Measurements from ENCODE around the gene TIPARP.

GRCh38 chr3:156670652-156671051, 3.7 kb upstream of the TIPARP start:
- no peak for TF ChIP-seq CTCF (IDR thresholded peaks at IDR 0.05)
- TF ChIP-seq POLR2A (IDR thresholded peaks at IDR 0.05): no peak
